ENCODE results near the gene COL25A1.

The COL25A1 gene

DNA sequence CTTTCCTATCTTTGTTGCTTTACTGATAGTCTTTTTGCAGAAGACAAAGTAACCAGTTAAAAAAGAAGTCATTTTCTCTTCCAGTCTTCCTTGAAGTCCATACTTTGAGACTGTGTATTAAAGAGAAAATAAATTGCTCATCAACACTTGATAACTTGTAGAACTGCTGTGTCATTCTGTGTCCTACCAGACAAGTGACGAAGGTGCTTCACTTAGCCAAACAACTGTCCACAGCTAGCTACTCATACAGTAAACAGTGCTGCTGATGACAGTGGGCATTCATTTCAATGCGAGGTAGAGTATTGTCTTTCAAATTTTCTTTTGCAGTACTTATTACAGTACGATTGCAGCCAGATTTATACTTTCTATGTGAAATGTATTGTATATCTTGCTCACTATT lies 11.5 kb downstream of the COL25A1 start:
- DNase-seq, result no peak

- DNase-seq, result no peak
Measured at GRCh38 chr4:109278594-109279031, 23.8 kb downstream of the COL25A1 start.

GRCh38 chr4:109276482-109277095 lies 25.9 kb downstream of the COL25A1 start:
- DNase-seq, result no peak

- no peak for DNase-seq
Measured at GRCh38 chr4:109275066-109275745, 27.3 kb downstream of the COL25A1 start.

GRCh38 chr4:109266891-109267290 lies 35.6 kb downstream of the COL25A1 start:
- DNase-seq, result no peak

DNA sequence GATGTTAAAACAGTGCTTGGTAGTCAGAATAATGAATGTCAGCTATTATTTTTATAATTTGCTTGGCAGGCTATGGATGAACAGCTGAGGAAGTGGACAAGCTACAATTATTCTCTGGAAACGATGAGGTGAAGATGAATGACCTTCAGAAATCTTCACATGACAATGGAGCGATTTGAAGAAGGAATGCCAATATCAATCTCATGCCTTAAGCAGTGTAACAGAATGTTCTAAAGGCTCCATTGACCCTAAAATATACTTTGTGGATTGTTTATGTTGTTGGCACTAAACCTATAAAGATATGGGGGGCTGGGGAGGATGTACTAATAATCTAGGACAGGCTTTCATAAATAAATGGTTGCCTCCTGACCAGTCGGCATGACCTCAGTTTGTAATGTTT lies 36.2 kb downstream of the COL25A1 start:
- DNase-seq, result no peak

GRCh38 chr4:109263721-109264120 lies 38.7 kb downstream of the COL25A1 start:
- DNase-seq, result no peak

DNA sequence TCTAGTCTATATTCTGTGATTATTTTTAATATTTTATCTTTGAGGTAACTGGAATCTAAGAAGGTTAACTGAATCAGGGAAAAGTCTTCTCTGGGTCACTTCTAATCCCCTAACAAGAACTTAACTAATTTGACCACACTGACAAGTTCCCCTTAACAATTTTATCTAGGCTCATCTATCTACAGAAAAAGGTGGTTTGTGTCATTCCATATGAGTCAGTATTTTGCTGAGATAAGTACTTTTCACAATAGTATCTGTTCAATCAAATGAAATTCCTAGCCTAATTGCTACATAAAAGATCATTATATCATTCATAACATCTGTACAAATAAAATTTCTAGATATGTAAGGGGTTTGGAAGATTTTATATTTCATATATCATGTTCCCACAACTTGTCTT lies 45.6 kb downstream of the COL25A1 start:
- no peak for DNase-seq

DNA sequence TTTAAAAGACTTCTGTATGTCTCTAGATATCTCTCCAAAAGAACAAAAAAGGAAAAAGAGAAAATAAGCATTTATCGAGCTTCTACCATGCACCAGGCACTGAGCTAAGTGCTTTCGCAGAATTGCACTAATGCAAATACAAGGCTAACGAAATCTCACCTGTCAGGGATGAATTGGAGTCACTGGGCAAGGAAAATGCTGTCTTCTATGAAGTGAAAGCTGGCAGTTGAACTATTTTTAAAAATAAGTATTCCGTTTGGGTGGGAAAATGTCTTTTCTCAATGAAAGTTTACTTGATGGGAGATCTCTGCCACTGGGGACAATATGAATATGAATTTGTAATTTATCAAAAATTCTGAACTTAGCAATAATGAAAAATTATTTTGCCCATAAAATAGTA lies 47.6 kb downstream of the COL25A1 start:
- no peak for DNase-seq

DNA sequence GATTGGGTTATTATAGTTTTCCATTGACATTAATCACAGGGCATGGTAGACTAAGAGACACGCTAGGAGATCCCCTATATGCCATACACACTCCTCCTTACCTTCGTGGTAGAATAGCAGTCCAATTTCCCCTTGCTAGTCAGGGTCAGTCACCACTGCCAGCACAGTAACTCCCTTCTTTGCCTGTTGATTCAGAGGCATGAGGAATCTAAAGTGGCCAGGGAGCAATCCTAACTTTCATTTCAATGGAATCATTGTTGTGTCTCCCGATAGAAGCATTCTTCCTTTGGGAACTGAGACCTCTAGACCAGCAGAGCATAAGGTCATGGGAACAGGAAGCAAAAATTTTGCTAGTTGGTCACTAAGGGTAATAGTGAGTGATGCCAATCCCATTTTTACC lies 51.1 kb downstream of the COL25A1 start:
- no peak for DNase-seq

DNA sequence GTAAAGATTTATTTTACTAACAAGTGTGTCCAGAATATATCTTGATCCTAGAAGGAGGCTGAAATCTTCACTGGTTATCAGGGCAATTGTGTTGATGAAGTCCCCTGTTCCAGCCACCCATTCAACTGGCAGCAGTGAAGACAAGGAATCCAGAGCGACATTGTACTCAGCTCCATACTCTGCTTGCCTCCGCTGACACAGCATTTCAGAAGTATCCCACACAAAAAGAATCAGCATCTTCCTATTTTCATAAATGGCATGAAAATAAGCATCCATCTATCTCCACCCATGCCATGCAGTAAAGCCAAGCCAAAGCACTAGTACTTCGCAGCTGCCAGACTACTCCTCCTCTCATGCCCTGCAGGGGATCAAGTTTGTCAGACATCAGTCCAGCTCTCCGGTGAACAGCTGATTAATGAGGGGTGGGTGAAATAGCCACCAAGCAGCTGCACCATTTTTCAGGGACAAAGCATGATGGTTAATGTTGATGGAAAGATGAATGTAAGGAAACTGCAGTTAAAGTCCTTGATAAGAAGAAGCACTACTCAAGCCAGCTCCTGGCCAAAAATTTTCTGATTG lies 54.0 kb downstream of the COL25A1 start:
- no peak for DNase-seq

- DNase-seq, result no peak
Measured at GRCh38 chr4:109243871-109244270, 58.6 kb downstream of the COL25A1 start.

GRCh38 chr4:109238746-109239145 lies 63.7 kb downstream of the COL25A1 start:
- DNase-seq, result no peak

DNA sequence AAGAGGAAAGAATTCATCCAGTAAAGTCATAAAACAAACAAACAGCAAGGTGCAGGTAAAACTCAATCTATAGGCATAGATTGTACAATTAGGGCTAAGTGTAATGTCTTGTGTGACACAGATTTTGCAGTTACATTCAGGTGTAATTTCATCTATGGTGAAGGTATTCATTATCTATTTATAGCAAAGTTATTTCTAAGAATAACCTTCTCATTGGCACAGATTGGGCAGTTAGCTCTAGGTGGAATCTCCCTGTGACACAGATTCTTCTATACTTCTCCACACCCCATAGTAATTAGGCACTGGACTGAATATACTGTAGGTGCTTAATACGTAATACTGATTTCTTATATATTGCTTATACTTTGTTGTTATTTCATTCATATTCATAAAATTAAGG lies 66.8 kb downstream of the COL25A1 start:
- DNase-seq, result no peak

DNA sequence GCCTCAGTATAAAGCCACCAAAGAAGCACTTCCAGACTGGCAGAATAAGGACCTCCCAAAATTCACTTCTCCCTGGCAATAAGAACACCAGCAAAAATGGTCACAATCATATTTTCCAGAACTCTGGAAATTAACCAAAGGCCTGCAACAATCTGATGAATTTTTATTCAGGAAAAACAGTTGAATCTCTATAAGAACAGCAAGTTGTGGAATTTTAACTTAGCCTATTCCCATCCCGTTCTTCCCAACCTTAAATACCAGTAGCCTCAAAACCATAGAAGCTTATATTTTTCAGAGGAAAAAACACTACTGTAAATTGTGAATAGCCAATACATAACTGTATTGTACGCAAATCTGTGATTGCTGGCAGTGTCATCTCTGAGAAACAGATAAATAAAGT lies 67.9 kb downstream of the COL25A1 start:
- no peak for DNase-seq

DNA sequence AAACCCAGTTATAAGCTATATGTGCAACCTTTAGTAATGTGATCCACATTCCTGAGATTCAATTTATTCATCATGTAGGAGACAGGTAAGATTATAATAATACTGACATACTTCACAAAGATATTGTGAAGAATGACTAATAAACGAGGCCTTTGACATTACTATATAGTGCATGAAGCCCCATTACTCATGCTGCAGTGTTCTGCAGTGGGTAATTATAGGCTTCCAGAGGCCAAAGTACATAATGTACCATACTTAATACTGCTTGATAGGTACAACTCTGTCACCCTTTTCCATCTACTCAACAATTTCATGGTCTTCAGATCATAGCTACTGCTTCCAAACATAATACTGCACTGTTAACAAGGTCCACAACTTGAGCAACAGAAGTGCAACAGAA lies 68.9 kb downstream of the COL25A1 start:
- no peak for DNase-seq

DNA sequence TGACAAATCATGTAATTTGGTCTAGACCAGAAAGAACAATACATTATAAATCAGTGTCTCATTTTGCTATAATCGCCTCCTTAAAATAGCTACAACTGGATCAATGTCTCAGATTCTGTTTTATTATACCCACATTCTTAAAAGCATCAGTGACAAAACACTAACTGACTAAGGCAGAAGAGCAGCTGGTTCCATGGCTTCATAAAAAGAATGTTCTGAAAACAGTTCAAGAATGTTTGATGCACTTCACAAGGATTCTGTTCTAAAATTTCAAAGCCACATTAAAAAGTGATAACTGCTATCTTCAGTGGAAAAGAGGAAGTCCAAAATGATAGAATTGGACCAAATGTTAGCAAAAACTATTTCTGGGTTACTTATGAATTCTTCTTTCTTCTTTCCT lies 69.8 kb downstream of the COL25A1 start:
- DNase-seq, result no peak

GRCh38 chr4:109231331-109231730 lies 71.1 kb downstream of the COL25A1 start:
- DNase-seq, result no peak

- no peak for DNase-seq
Measured at GRCh38 chr4:109229028-109229427, 73.4 kb downstream of the COL25A1 start.

GRCh38 chr4:109218288-109218687 lies 84.2 kb downstream of the COL25A1 start:
- no peak for DNase-seq

DNA sequence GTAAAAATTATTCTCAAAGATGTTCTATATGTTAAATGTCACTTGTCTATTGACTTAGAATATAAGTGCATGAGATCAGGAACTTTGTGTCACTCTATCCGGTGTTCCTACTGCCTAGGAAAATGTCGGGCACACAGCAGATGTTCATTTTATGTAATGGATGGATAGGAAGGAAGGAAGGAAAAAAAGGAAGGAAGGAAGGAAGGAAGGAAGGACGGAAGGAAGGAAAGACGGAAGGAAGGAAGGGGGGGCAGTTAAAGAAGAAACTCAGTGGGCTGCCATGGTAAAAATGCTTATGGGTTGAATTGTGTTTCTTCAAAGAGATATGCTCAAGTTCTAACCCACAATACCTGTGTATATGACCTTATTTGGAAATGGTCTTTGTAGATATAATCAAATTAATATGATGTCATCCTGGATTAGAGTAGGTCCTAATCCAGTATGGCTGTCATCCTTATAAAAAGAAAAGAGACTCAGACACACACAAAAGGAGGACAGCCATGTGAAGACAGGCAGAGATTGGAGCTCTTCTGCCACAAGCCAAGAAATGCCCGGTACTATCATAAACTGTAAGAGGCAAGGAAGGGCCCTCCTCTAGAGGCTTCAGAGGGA lies 86.3 kb downstream of the COL25A1 start:
- DNase-seq, result no peak

DNA sequence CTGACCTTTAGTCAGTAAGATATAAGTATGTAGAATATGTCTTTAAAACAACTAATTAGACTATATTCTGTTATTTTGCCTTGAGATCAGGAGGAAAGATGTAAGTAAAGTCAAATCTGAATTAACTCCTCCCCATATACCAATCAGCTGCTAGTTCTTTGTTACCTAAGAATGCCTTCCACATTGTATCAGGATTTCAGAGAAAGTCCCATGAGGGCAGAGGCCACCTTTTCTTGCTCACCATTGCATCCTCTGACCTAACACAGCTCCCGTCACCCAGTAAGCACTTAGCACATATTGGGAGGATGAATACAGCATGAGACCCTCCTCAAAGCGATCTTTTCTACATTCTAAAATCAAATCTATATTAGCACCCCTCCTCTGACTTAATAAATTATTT lies 87.0 kb downstream of the COL25A1 start:
- DNase-seq, result no peak

GRCh38 chr4:109214622-109215301 lies 87.7 kb downstream of the COL25A1 start:
- DNase-seq, result no peak

DNA sequence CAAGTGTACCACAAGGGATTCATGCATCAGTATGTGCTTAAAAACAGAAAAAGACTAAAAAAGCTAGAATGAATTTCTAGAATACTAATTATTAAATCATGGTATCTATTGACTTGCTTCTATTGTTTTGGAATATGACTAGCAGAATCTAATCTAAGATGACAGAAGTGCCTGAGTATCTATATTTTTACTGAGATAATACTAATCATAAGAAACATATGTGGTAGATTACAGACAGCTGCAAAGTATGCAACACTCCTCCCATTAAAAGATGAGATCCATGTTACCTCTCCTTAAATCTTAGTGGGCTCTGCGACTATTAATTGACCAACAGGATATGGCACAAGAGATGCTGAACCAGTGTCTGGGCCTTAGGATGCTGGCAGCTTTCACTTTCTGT lies 89.4 kb downstream of the COL25A1 start:
- no peak for DNase-seq
